ENCODE data around the gene MMP19. TPM values are rescaled to one million over a fixed set of nuclear protein-coding genes. Genes with fewer than 3 reads are reported as not detected.

MMP19 gene
- total and polyA plus RNA-seq, 11 donors = 0.48 to 16.1 (median 2.8) TPM

- no peaks in the 10 kb centered on the region for H3K27me3 ChIP-seq
- WGBS, 4 donors = 43 to 48% (median 47%) methylated on average over 5 of the region's 5 CpGs
- H3K36me3 ChIP-seq = peaks cover 5 to 100% (median 95%) of the 10 kb centered on the region in 9 donors
- no peak overlapping the region for H3K27ac ChIP-seq
- ATAC-seq (peak in 2 of 4 donors; percentile 52 to 60), DNase-seq (peak in 1 of 5 donors; percentile 18)
- peaks cover 0 to 7% (median 0%) of the 10 kb centered on the region in 12 donors for H3K4me1 ChIP-seq
- no peak overlapping the region for H3K4me3 ChIP-seq
- intact Hi-C loops (cut with DNase I) = loop anchor here in 9 of 10 donors (2.0 to 5.0 kb wide), 3 partner anchors 55 to 60 kb away; partner anchors contain the start of gene GDF11 (in 1 of the 9)
- TF ChIP-seq CTCF (IDR thresholded peaks at IDR 0.05) = peak in 11 of 12 donors; percentile 29 to 65 (median 47)
- TF ChIP-seq POLR2A (IDR thresholded peaks at IDR 0.05) = no peak
- H3K9me3 ChIP-seq = no peaks in the 10 kb centered on the region
These were observed 45.7 kb downstream of the MMP19 start for GRCh38 chr12:55797068-55797467.

- Histone ChIP-seq H3K27ac (no peak overlapping the region), H3K27me3 (no peaks in the 10 kb centered on the region), H3K9me3 (no peaks in the 10 kb centered on the region), H3K4me3 (no peak overlapping the region), H3K4me1 (peaks cover 0 to 7% (median 0%) of the 10 kb centered on the region in 12 donors), H3K36me3 (peaks cover 5 to 100% (median 94%) of the 10 kb centered on the region in 9 donors)
- ATAC-seq (no peak), DNase-seq (no peak)
- TF ChIP-seq POLR2A (IDR thresholded peaks at IDR 0.05) (no peak), CTCF (IDR thresholded peaks at IDR 0.05) (no peak)
- intact Hi-C loops (cut with DNase I) = loop anchor here in 9 of 10 donors (2.0 to 5.0 kb wide), 3 partner anchors 54 to 59 kb away; partner anchors contain the start of gene GDF11 (in 1 of the 9)
These were observed 46.8 kb downstream of the MMP19 start for GRCh38 chr12:55795950-55796349.

GRCh38 chr12:55789893-55790292 lies 52.8 kb downstream of the MMP19 start:
- Histone ChIP-seq H3K36me3 (peaks cover 4 to 100% (median 95%) of the 10 kb centered on the region in 9 donors), H3K27me3 (no peaks in the 10 kb centered on the region), H3K27ac (no peak overlapping the region), H3K4me1 (no peaks in the 10 kb centered on the region), H3K4me3 (no peak overlapping the region), H3K9me3 (no peaks in the 10 kb centered on the region)
- TF ChIP-seq POLR2A (IDR thresholded peaks at IDR 0.05) (no peak), CTCF (IDR thresholded peaks at IDR 0.05) (no peak)
- ATAC-seq (no peak), DNase-seq (no peak)
- 91 to 96% (median 94%) methylated on average over 4 of the region's 4 CpGs for WGBS, 4 donors
- intact Hi-C loops (cut with DNase I) = loop anchor here in 3 of 10 donors (5.0 kb wide), 2 partner anchors 38 to 43 kb away; no protein-coding TSS in a partner anchor

- no peaks in the 10 kb centered on the region for H3K9me3 ChIP-seq
- no peak for TF ChIP-seq CTCF (IDR thresholded peaks at IDR 0.05)
- TF ChIP-seq POLR2A (IDR thresholded peaks at IDR 0.05) = no peak
These were observed 53.6 kb downstream of the MMP19 start for GRCh38 chr12:55789171-55789570.

More at GRCh38 chr12:55789171-55789570, 53.6 kb downstream of the MMP19 start:
- DNase-seq (no peak), ATAC-seq (no peak)
- Histone ChIP-seq H3K36me3 (peaks cover 0 to 100% (median 95%) of the 10 kb centered on the region in 9 donors), H3K4me1 (no peaks in the 10 kb centered on the region), H3K4me3 (no peak overlapping the region), H3K27me3 (no peaks in the 10 kb centered on the region), H3K27ac (no peak overlapping the region)
- WGBS, 4 donors = 89 to 93% (median 93%) methylated on average over 2 of the region's 2 CpGs
- intact Hi-C loops (cut with DNase I) = loop anchor here in 1 of 10 donors (5.0 kb wide), 1 partner anchor 37 kb away; no protein-coding TSS in a partner anchor
